Measurements from ENCODE around the gene FAU. TPM values are rescaled to one million over a fixed set of nuclear protein-coding genes. Genes with fewer than 3 reads are reported as not detected.
A peak's percentile ranks its signal among the peaks of the same experiment; 100 is the strongest.

The FAU gene
- polyA plus RNA-seq, 2 of the 4 experiments (the other 2 are of a cell fraction), result 591 to 878 TPM

DNA sequence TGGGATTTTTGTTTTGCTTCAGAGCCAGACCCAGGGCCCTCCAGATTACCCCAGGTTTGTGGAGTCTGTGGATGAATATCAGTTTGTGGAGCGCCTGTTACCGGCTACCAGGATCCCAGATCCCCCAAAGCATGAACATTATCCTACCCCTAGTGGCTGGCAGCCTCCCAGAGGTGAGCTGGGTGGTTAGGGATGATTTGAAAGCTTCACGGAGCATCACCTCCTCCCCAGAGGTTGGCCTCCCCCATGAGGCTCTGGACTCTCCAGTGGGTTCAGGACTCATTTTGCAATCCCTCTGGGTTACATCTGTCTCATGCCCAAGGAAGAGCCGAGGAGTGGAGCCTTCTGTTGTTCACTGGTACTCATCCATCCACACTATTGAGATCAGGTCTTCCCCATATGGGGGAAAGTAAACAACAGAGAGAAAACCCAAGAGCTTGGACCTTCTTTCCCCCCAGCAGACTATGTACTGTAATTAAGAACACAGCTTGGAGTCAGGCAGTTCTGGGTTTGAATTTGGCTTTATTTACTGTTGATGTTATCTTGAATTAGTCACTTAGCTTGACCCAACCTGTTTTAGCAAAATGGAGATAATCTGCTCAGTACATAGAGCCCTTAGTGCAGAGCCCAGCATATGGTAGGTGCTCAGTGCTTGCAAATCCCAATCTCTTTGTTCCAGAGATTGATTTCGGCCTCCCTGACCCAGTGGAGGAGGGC, 2.7 kb upstream of the FAU start:
- CTCF ChIA-PET, result interaction anchor here (0.9 to 1.3 kb wide), 2 partner anchors 57 to 206 kb away, joined by 3 read pairs; partner anchors contain the start of gene CAPN1
- Histone ChIP-seq H3K4me1 (peaks cover 19% of the 10 kb centered on the region; the same call in 2 of the 3 replicates), H3K4me3 (no peak overlapping the region), H3K9me3 (no peaks in the 10 kb centered on the region), H3K4me2 (no peak overlapping the region), H3K27ac (no peak overlapping the region)
- WGBS (ENCODE audit: missing lambda C conversion rate), result 97% methylated on average over 5 of the region's 5 CpGs
- no peak for FAIRE-seq
- TF ChIP-seq, protein P1, sequence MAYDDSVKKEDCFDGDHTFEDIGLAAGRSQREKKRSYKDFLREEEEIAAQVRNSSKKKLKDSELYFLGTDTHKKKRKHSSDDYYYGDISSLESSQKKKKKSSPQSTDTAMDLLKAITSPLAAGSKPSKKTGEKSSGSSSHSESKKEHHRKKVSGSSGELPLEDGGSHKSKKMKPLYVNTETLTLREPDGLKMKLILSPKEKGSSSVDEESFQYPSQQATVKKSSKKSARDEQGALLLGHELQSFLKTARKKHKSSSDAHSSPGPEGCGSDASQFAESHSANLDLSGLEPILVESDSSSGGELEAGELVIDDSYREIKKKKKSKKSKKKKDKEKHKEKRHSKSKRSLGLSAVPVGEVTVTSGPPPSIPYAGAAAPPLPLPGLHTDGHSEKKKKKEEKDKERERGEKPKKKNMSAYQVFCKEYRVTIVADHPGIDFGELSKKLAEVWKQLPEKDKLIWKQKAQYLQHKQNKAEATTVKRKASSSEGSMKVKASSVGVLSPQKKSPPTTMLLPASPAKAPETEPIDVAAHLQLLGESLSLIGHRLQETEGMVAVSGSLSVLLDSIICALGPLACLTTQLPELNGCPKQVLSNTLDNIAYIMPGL (CRISPR knock-in tag; IDR thresholded peaks at IDR 0.05; ENCODE audit: borderline replicate concordance), result no peak
- TF ChIP-seq, protein P2, sequence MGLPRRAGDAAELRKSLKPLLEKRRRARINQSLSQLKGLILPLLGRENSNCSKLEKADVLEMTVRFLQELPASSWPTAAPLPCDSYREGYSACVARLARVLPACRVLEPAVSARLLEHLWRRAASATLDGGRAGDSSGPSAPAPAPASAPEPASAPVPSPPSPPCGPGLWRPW (IDR thresholded peaks at IDR 0.05), result no peak
- TF ChIP-seq ZSCAN20 (CRISPR knock-in tag; IDR thresholded peaks at IDR 0.05) (no peak), FOSL2 (IDR thresholded peaks at IDR 0.05) (no peak), FOSL2 (CRISPR knock-in tag; IDR thresholded peaks at IDR 0.05) (no peak), ESRRA (IDR thresholded peaks at IDR 0.05; ENCODE audit: borderline replicate concordance, low read length) (no peak), RFX5 (IDR thresholded peaks at IDR 0.05) (no peak), KDM5A (IDR thresholded peaks at IDR 0.05) (no peak)
- POLR2A ChIA-PET, result interaction anchor here (2.0 kb wide), 1 partner anchor 10 kb away, joined by 12 read pairs; the partner anchor contains the start of gene SYVN1
- DNase-seq (ENCODE audit: low read depth in 1 of 2, low spot score in 1 of 2), result no peak
- no peak for ATAC-seq

DNA sequence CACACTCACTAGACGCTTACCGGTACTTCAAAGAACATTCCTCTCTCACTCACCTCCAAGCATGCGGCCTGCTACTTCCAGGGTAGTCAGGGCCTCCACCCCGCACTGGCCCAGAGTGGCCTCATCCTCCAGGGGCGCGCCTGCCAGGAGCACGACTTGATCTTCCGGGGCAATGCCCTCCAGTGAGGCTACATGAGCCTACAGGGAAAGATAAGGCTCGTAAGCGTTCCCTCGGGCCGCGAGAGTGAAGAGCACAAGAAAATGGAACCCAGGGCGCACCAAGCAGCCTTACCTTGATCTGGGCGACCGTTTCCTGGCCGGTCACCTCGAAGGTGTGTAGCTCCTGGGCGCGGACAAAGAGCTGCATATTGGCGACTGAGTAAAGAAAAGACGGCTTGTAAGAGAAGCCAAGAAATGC, 478 bp downstream of the FAU start:
- DNase-seq (ENCODE audit: low read depth in 1 of 2, low spot score in 1 of 2) (peak in 1 of 2 experiments; percentile 24), FAIRE-seq (no peak), ATAC-seq (no peak)
- no peaks in the 10 kb centered on the region for H3K9me3 ChIP-seq
- TF ChIP-seq, protein P3, sequence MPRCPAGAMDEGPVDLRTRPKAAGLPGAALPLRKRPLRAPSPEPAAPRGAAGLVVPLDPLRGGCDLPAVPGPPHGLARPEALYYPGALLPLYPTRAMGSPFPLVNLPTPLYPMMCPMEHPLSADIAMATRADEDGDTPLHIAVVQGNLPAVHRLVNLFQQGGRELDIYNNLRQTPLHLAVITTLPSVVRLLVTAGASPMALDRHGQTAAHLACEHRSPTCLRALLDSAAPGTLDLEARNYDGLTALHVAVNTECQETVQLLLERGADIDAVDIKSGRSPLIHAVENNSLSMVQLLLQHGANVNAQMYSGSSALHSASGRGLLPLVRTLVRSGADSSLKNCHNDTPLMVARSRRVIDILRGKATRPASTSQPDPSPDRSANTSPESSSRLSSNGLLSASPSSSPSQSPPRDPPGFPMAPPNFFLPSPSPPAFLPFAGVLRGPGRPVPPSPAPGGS (IDR thresholded peaks at IDR 0.05), result no peak
- TF ChIP-seq MAFK (IDR thresholded peaks at IDR 0.05; ENCODE audit: partially characterized antibody), result no peak
- TF ChIP-seq CEBPB (IDR thresholded peaks at IDR 0.05), result no peak
- no peak for TF ChIP-seq ESRRA (IDR thresholded peaks at IDR 0.05; ENCODE audit: borderline replicate concordance, low read length)
- TF ChIP-seq KDM1A (IDR thresholded peaks at IDR 0.05; ENCODE audit: low read depth), result no peak
- no peak for TF ChIP-seq JUN (IDR thresholded peaks at IDR 0.05)
- no peak for TF ChIP-seq JUNB (IDR thresholded peaks at IDR 0.05)
- no peak for TF ChIP-seq EP300 (IDR thresholded peaks at IDR 0.05)
- no peak for TF ChIP-seq ZNF302 (CRISPR knock-in tag; IDR thresholded peaks at IDR 0.05)
- TF ChIP-seq HOXB13 (CRISPR knock-in tag; IDR thresholded peaks at IDR 0.05; ENCODE audit: low read depth), result no peak
- TF ChIP-seq, protein P4, sequence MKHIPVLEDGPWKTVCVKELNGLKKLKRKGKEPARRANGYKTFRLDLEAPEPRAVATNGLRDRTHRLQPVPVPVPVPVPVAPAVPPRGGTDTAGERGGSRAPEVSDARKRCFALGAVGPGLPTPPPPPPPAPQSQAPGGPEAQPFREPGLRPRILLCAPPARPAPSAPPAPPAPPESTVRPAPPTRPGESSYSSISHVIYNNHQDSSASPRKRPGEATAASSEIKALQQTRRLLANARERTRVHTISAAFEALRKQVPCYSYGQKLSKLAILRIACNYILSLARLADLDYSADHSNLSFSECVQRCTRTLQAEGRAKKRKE (CRISPR knock-in tag; IDR thresholded peaks at IDR 0.05; ENCODE audit: low read depth), result no peak
- no peak for TF ChIP-seq CBX8 (IDR thresholded peaks at IDR 0.05)
- no peak for TF ChIP-seq EHF (CRISPR knock-in tag; IDR thresholded peaks at IDR 0.05)
- no peak for TF ChIP-seq SMC3 (IDR thresholded peaks at IDR 0.05)
- no peak for TF ChIP-seq CHD2 (IDR thresholded peaks at IDR 0.05; ENCODE audit: low read length, partially characterized antibody)
- TF ChIP-seq, protein P5, sequence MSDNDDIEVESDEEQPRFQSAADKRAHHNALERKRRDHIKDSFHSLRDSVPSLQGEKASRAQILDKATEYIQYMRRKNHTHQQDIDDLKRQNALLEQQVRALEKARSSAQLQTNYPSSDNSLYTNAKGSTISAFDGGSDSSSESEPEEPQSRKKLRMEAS (IDR thresholded peaks at IDR 0.05), result no peak
- TF ChIP-seq ZSCAN20 (CRISPR knock-in tag; IDR thresholded peaks at IDR 0.05), result no peak
- TF ChIP-seq, protein P6, sequence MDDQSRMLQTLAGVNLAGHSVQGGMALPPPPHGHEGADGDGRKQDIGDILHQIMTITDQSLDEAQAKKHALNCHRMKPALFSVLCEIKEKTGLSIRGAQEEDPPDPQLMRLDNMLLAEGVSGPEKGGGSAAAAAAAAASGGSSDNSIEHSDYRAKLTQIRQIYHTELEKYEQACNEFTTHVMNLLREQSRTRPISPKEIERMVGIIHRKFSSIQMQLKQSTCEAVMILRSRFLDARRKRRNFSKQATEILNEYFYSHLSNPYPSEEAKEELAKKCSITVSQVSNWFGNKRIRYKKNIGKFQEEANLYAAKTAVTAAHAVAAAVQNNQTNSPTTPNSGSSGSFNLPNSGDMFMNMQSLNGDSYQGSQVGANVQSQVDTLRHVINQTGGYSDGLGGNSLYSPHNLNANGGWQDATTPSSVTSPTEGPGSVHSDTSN (IDR thresholded peaks at IDR 0.05), result no peak
- POLR2A ChIA-PET, result interaction anchor here (1.0 to 2.5 kb wide), 8 partner anchors 10 to 542 kb away, joined by 3 to 37 read pairs (median 10); partner anchors contain the start of genes CAPN1, SYVN1 and TM7SF2
- CTCF ChIA-PET, result interaction anchor here (1.3 to 6.3 kb wide), 5 partner anchors 8 to 59 kb away, joined by 3 to 75 read pairs (median 19); partner anchors contain the start of genes CAPN1 and TM7SF2
- H3K4me3 ChIP-seq, result peak overlapping the region; percentile 71
- peak overlapping the region; percentile 88 to 94 for H3K27ac ChIP-seq
- H3K4me2 ChIP-seq, result peak overlapping the region; percentile 92
- 3% methylated on average over 15 of the region's 22 CpGs for WGBS (ENCODE audit: missing lambda C conversion rate)
- peaks cover 22% of the 10 kb centered on the region; the same call in 2 of the 3 replicates for H3K4me1 ChIP-seq

Data from A549 (cell line).